ENCODE measurements around the gene RPAP2.

The RPAP2 gene

DNA sequence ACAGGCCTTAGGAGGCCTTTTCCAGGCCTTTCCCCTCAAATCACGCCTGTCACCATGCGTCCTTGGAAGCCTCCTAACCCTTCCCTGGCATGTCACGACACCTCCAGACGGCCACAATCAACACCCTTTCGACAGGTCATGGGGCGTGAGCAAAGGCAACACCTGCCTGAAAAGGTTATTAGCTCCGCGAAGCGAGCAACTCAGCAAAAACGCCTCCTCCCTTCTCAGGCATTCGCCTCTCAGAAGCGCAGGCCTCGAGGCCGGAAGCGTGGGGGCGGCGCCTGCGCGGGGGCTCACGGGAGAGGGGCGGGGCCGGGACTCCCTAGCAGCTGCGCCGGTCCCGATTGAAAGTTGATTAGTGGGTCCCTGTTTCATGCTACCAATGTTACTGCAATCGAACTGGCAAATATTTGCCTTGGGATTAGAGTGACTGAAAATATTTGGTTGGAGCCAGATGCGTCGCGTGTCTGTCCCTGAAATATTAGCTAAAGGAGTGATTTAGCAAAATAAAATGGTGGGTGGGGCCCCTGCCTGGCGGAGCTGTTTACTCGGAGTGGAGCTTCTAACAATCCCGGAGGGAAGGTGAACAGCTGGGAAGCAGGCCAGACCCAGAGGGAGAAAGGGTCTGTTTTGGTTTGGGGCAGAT, 143.0 kb downstream of the RPAP2 start:
- H3K9me3 ChIP-seq (ENCODE audit: insufficient read depth, low read length): no peaks in the 10 kb centered on the region
- no peak overlapping the region for H3K4me2 ChIP-seq (ENCODE audit: low read depth, low read length, poor library complexity, severe bottlenecking)
- H2AFZ ChIP-seq (ENCODE audit: low read depth, low read length, severe bottlenecking): no peak overlapping the region
- H3K4me3 ChIP-seq (ENCODE audit: insufficient read depth, low read length, poor library complexity, severe bottlenecking): no peak overlapping the region
- no peak overlapping the region for H3K9ac ChIP-seq (ENCODE audit: low read length)
- H3K79me2 ChIP-seq (ENCODE audit: insufficient read depth, low read length): no peaks in the 10 kb centered on the region
- no peaks in the 10 kb centered on the region for H4K20me1 ChIP-seq (ENCODE audit: low read depth, low read length)
- no peaks in the 10 kb centered on the region for H3F3A ChIP-seq (ENCODE audit: insufficient read depth)
- H3K9me2 ChIP-seq (replicated peaks; ENCODE audit: insufficient read depth, low read length): no peaks in the 10 kb centered on the region
- H3K27me3 ChIP-seq (ENCODE audit: low read length): no peaks in the 10 kb centered on the region
- H3K36me3 ChIP-seq (ENCODE audit: low read length): no peaks in the 10 kb centered on the region
- no peak for TF ChIP-seq EZH2phosphoT487 (conservative IDR thresholded peaks at IDR 0.05; ENCODE audit: low read length)
- TF ChIP-seq, protein P1, sequence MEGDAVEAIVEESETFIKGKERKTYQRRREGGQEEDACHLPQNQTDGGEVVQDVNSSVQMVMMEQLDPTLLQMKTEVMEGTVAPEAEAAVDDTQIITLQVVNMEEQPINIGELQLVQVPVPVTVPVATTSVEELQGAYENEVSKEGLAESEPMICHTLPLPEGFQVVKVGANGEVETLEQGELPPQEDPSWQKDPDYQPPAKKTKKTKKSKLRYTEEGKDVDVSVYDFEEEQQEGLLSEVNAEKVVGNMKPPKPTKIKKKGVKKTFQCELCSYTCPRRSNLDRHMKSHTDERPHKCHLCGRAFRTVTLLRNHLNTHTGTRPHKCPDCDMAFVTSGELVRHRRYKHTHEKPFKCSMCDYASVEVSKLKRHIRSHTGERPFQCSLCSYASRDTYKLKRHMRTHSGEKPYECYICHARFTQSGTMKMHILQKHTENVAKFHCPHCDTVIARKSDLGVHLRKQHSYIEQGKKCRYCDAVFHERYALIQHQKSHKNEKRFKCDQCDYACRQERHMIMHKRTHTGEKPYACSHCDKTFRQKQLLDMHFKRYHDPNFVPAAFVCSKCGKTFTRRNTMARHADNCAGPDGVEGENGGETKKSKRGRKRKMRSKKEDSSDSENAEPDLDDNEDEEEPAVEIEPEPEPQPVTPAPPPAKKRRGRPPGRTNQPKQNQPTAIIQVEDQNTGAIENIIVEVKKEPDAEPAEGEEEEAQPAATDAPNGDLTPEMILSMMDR (IDR thresholded peaks at IDR 0.05; ENCODE audit: insufficient read depth, low read length, poor library complexity, severe bottlenecking): no peak
- no peak overlapping the region for H3K27ac ChIP-seq (ENCODE audit: low read depth, low read length)

DNA sequence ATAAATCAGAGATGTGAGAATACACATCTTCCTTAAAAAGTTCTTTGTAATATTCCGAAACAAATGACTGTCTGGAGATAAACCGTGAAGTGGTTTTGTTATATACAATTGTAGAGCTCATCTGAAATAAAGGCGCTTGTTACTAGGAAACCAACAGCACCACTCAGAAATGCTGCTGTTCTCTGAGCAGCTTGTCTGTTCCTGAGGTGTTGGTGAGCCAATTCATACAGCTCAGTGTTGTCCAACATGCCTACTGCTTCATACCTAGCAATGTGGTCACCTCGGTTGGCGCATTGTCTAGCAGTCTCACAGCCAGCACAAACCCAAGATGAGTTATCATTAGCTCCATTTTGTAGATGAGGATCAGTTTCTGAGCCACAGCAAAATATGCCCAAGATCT, 143.5 kb downstream of the RPAP2 start:
- no peak overlapping the region for H3K27ac ChIP-seq (ENCODE audit: low read depth, low read length)
- TF ChIP-seq, protein P1 (IDR thresholded peaks at IDR 0.05; ENCODE audit: insufficient read depth, low read length, poor library complexity, severe bottlenecking): no peak
- no peak for TF ChIP-seq EZH2phosphoT487 (conservative IDR thresholded peaks at IDR 0.05; ENCODE audit: low read length)
- no peak overlapping the region for H3K9ac ChIP-seq (ENCODE audit: low read length)

DNA sequence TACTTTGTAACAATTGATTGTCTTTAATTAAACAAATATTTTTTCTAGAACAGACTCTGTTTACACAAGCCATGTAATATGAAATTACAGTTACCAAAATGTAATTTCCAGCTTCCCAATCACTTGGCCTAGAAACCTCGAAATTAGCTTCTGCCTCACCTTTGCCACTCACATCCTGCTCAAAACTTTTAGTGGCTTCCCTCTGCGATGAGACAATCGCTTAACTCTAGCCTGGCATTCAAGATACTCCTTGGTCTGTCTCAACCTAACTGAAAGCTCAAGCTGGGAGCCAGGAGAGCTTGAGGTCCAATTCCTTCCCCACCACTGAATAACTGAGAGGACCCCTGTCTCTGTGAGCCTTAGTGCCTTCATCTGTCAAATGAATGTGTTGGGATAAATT, 145.0 kb downstream of the RPAP2 start:
- no peaks in the 10 kb centered on the region for H3K79me2 ChIP-seq (ENCODE audit: insufficient read depth, low read length)
- TF ChIP-seq, protein P1 (IDR thresholded peaks at IDR 0.05; ENCODE audit: insufficient read depth, low read length, poor library complexity, severe bottlenecking): no peak
- TF ChIP-seq EZH2phosphoT487 (conservative IDR thresholded peaks at IDR 0.05; ENCODE audit: low read length): no peak
- no peaks in the 10 kb centered on the region for H3K36me3 ChIP-seq (ENCODE audit: low read length)
- H3K9ac ChIP-seq (ENCODE audit: low read length): no peak overlapping the region
- no peaks in the 10 kb centered on the region for H3F3A ChIP-seq (ENCODE audit: insufficient read depth)
- no peaks in the 10 kb centered on the region for H3K27me3 ChIP-seq (ENCODE audit: low read length)
- no peak overlapping the region for H3K27ac ChIP-seq (ENCODE audit: low read depth, low read length)
- H4K20me1 ChIP-seq (ENCODE audit: low read depth, low read length): no peaks in the 10 kb centered on the region
- H3K9me2 ChIP-seq (replicated peaks; ENCODE audit: insufficient read depth, low read length): no peaks in the 10 kb centered on the region
- no peaks in the 10 kb centered on the region for H3K9me3 ChIP-seq (ENCODE audit: insufficient read depth, low read length)
- H3K4me3 ChIP-seq (ENCODE audit: insufficient read depth, low read length, poor library complexity, severe bottlenecking): no peak overlapping the region
- H2AFZ ChIP-seq (ENCODE audit: low read depth, low read length, severe bottlenecking): no peak overlapping the region
- H3K4me2 ChIP-seq (ENCODE audit: low read depth, low read length, poor library complexity, severe bottlenecking): no peak overlapping the region

More for the DNA sequence above, 143.5 kb downstream of the RPAP2 start:
- no peaks in the 10 kb centered on the region for H3F3A ChIP-seq (ENCODE audit: insufficient read depth)
- no peaks in the 10 kb centered on the region for H3K9me3 ChIP-seq (ENCODE audit: insufficient read depth, low read length)
- no peak overlapping the region for H3K4me3 ChIP-seq (ENCODE audit: insufficient read depth, low read length, poor library complexity, severe bottlenecking)
- no peaks in the 10 kb centered on the region for H3K79me2 ChIP-seq (ENCODE audit: insufficient read depth, low read length)
- H3K27me3 ChIP-seq (ENCODE audit: low read length): no peaks in the 10 kb centered on the region
- H2AFZ ChIP-seq (ENCODE audit: low read depth, low read length, severe bottlenecking): no peak overlapping the region
- no peaks in the 10 kb centered on the region for H4K20me1 ChIP-seq (ENCODE audit: low read depth, low read length)
- H3K36me3 ChIP-seq (ENCODE audit: low read length): no peaks in the 10 kb centered on the region
- no peak overlapping the region for H3K4me2 ChIP-seq (ENCODE audit: low read depth, low read length, poor library complexity, severe bottlenecking)
- no peaks in the 10 kb centered on the region for H3K9me2 ChIP-seq (replicated peaks; ENCODE audit: insufficient read depth, low read length)

All from SU-DHL-6 (cell line).